ENCODE data around the gene PEX14. TPM values are rescaled to one million over a fixed set of nuclear protein-coding genes. Genes with fewer than 3 reads are reported as not detected.

PEX14 gene
- polyA plus RNA-seq, 3 donors = 2.2 to 8.8 (median 2.7) TPM

- Histone ChIP-seq H3K9me3 (replicated peaks in 1 of 2; ENCODE audit: control insufficient read depth in 1 of 2, insufficient read depth in 1 of 2, low read length in 2 of 2) (no peaks in the 10 kb centered on the region), H3K4me3 (replicated peaks in 1 of 3; ENCODE audit: low read depth in 2 of 3, low read length in 3 of 3) (no peak overlapping the region), H3K27ac (ENCODE audit: low read depth in 1 of 2, low read length in 2 of 2) (no peak overlapping the region), H3K79me2 (ENCODE audit: insufficient read depth, low read length) (peaks cover 58% of the 10 kb centered on the region), H4K20me1 (ENCODE audit: insufficient read depth, low read length) (peaks cover 77% of the 10 kb centered on the region), H3K4me2 (replicated peaks; ENCODE audit: extremely low read depth, low read length, poor library complexity, severe bottlenecking) (no peak overlapping the region), H2AFZ (ENCODE audit: insufficient read depth, low read depth, low read length, poor library complexity, severe bottlenecking) (no peak overlapping the region), H3K27me3 (ENCODE audit: control insufficient read depth in 2 of 2, insufficient read depth in 2 of 2, low read length in 2 of 2) (no peaks in the 10 kb centered on the region), H3K4me1 (ENCODE audit: control insufficient read depth in 1 of 2, insufficient read depth in 2 of 2, low read length in 2 of 2) (peaks cover 5 to 8% of the 10 kb centered on the region in 2 donors), H3K36me3 (replicated peaks in 1 of 2; ENCODE audit: control insufficient read depth in 1 of 2, insufficient read depth in 2 of 2, low read length in 2 of 2) (peaks cover 0 to 19% of the 10 kb centered on the region in 2 donors), H3K9ac (ENCODE audit: insufficient read depth, low read length, poor library complexity, severe bottlenecking) (no peak overlapping the region)
- Mint-ChIP-seq H3K36me3 (peaks cover 21 to 37% of the 10 kb centered on the region in 2 donors), H3K4me1 (peaks cover 11% of the 10 kb centered on the region), H3K27ac (peak overlapping the region in 4 of 7 donors; percentile 36 to 58 (median 53)), H3K4me3 (no peak overlapping the region), H3K27me3 (ENCODE audit: low read depth in 3 of 3) (peaks cover 0 to 2% (median 0%) of the 10 kb centered on the region in 3 donors), H3K9me3 (no peaks in the 10 kb centered on the region)
- intact Hi-C loops (cut with micrococcal nuclease) = no loop called here
- no peak for DNase-seq
- WGBS (ENCODE audit: insufficient coverage) = 100% methylated on average over 5 of the region's 8 CpGs
- TF ChIP-seq CTCF (IDR thresholded peaks at IDR 0.05) = no peak
Observed at GRCh38 chr1:10516925-10517676, 42.4 kb downstream of the PEX14 start.

GRCh38 chr1:10517677-10517982, 42.9 kb downstream of the PEX14 start:
- no peak overlapping the region for H3K27ac ChIP-seq (ENCODE audit: low read depth in 1 of 2, low read length in 2 of 2)
- peaks cover 0 to 19% of the 10 kb centered on the region in 2 donors for H3K36me3 ChIP-seq (replicated peaks in 1 of 2; ENCODE audit: control insufficient read depth in 1 of 2, insufficient read depth in 2 of 2, low read length in 2 of 2)
- intact Hi-C loops (cut with micrococcal nuclease) = no loop called here
- H2AFZ ChIP-seq (ENCODE audit: insufficient read depth, low read depth, low read length, poor library complexity, severe bottlenecking) = no peak overlapping the region
- Mint-ChIP-seq H3K4me1 (peaks cover 16% of the 10 kb centered on the region), H3K4me3 (no peak overlapping the region), H3K27ac (no peak overlapping the region), H3K36me3 (peaks cover 19 to 35% of the 10 kb centered on the region in 2 donors), H3K27me3 (ENCODE audit: low read depth in 3 of 3) (peaks cover 0 to 2% (median 0%) of the 10 kb centered on the region in 3 donors), H3K9me3 (no peaks in the 10 kb centered on the region)
- no peak overlapping the region for H3K4me3 ChIP-seq (replicated peaks in 1 of 3; ENCODE audit: low read depth in 2 of 3, low read length in 3 of 3)
- DNase-seq = no peak
- peaks cover 55% of the 10 kb centered on the region for H3K79me2 ChIP-seq (ENCODE audit: insufficient read depth, low read length)
- H3K9ac ChIP-seq (ENCODE audit: insufficient read depth, low read length, poor library complexity, severe bottlenecking) = no peak overlapping the region
- peaks cover 5 to 8% of the 10 kb centered on the region in 2 donors for H3K4me1 ChIP-seq (ENCODE audit: control insufficient read depth in 1 of 2, insufficient read depth in 2 of 2, low read length in 2 of 2)
- H3K27me3 ChIP-seq (ENCODE audit: control insufficient read depth in 2 of 2, insufficient read depth in 2 of 2, low read length in 2 of 2) = no peaks in the 10 kb centered on the region
- WGBS (ENCODE audit: insufficient coverage) = 100% methylated on average over 2 of the region's 2 CpGs
- peaks cover 73% of the 10 kb centered on the region for H4K20me1 ChIP-seq (ENCODE audit: insufficient read depth, low read length)
- no peaks in the 10 kb centered on the region for H3K9me3 ChIP-seq (replicated peaks in 1 of 2; ENCODE audit: control insufficient read depth in 1 of 2, insufficient read depth in 1 of 2, low read length in 2 of 2)
- H3K4me2 ChIP-seq (replicated peaks; ENCODE audit: extremely low read depth, low read length, poor library complexity, severe bottlenecking) = no peak overlapping the region
- no peak for TF ChIP-seq CTCF (IDR thresholded peaks at IDR 0.05)

Measured in CD14-positive monocyte (primary cell).